Pons (tissue), 1 donor: Measurements from ENCODE around the gene SORBS1.
"Not testable (repeated sequence)": the region's sequence is repeated elsewhere in the genome, so short reads cannot be mapped to it uniquely, and the experiment has no call there.

Source experiments
- DNase-seq: peaks from one replicate; pipeline ENCODE4 v3.0.0-alpha.2; 2016; ENCODE audit warnings: low spot score

The SORBS1 gene

GRCh38 chr10:95388539-95388938, 172.6 kb downstream of the SORBS1 start:
- DNase-seq: peak; percentile 73

- DNase-seq: no peak
Measured at GRCh38 chr10:95388109-95388471, 173.1 kb downstream of the SORBS1 start.

GRCh38 chr10:95384011-95384704, 177.0 kb downstream of the SORBS1 start:
- DNase-seq: no peak

GRCh38 chr10:95382596-95382995, 178.6 kb downstream of the SORBS1 start:
- DNase-seq: no peak

GRCh38 chr10:95382174-95382573, 179.0 kb downstream of the SORBS1 start:
- DNase-seq: no peak

GRCh38 chr10:95377950-95378349, 183.2 kb downstream of the SORBS1 start:
- DNase-seq: no peak

- DNase-seq: peak; percentile 25
Measured at GRCh38 chr10:95375418-95375817, 185.8 kb downstream of the SORBS1 start.

- DNase-seq: peak; percentile 91
Measured at GRCh38 chr10:95374597-95375209, 186.5 kb downstream of the SORBS1 start.

GRCh38 chr10:95373660-95374059, 187.5 kb downstream of the SORBS1 start:
- no peak for DNase-seq

- no peak for DNase-seq
Measured at GRCh38 chr10:95364342-95364741, 196.8 kb downstream of the SORBS1 start.

GRCh38 chr10:95363303-95363912, 197.8 kb downstream of the SORBS1 start:
- peak; percentile 79 for DNase-seq

GRCh38 chr10:95360122-95360714, 201.0 kb downstream of the SORBS1 start:
- no peak for DNase-seq

GRCh38 chr10:95359466-95359865, 201.7 kb downstream of the SORBS1 start:
- DNase-seq: no peak

- DNase-seq: no peak
Measured at GRCh38 chr10:95356190-95356955, 204.8 kb downstream of the SORBS1 start.

GRCh38 chr10:95355301-95355700, 205.9 kb downstream of the SORBS1 start:
- DNase-seq: no peak

- DNase-seq: no peak
Measured at GRCh38 chr10:95354110-95354509, 207.1 kb downstream of the SORBS1 start.

GRCh38 chr10:95353123-95353522, 208.0 kb downstream of the SORBS1 start:
- no peak for DNase-seq

GRCh38 chr10:95352684-95353083, 208.5 kb downstream of the SORBS1 start:
- DNase-seq: no peak

GRCh38 chr10:95350830-95351228, 210.3 kb downstream of the SORBS1 start:
- no peak for DNase-seq

GRCh38 chr10:95350219-95350829, 210.8 kb downstream of the SORBS1 start:
- no peak for DNase-seq

GRCh38 chr10:95347402-95347766, 213.8 kb downstream of the SORBS1 start:
- not testable (repeated sequence) for DNase-seq
